Measurements from ENCODE around the gene ANKRD34B.

- TF ChIP-seq, protein P1, sequence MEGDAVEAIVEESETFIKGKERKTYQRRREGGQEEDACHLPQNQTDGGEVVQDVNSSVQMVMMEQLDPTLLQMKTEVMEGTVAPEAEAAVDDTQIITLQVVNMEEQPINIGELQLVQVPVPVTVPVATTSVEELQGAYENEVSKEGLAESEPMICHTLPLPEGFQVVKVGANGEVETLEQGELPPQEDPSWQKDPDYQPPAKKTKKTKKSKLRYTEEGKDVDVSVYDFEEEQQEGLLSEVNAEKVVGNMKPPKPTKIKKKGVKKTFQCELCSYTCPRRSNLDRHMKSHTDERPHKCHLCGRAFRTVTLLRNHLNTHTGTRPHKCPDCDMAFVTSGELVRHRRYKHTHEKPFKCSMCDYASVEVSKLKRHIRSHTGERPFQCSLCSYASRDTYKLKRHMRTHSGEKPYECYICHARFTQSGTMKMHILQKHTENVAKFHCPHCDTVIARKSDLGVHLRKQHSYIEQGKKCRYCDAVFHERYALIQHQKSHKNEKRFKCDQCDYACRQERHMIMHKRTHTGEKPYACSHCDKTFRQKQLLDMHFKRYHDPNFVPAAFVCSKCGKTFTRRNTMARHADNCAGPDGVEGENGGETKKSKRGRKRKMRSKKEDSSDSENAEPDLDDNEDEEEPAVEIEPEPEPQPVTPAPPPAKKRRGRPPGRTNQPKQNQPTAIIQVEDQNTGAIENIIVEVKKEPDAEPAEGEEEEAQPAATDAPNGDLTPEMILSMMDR (IDR thresholded peaks at IDR 0.05): no peak
- no peak for TF ChIP-seq POLR2A (IDR thresholded peaks at IDR 0.05)
Measured at GRCh38 chr5:80608731-80609130, 38.7 kb upstream of the ANKRD34B start.
